Aorta (tissue), 5 donors: ENCODE results near the gene LHFPL3. TPM values are rescaled to one million over a fixed set of nuclear protein-coding genes. Genes with fewer than 3 reads are reported as not detected.

Experiments
- ATAC-seq: fragments of 200-7000 bp; cut with Tn5 transposase; one replicate; pipeline ENCODE4 v1.9.1; 2022; ENCODE audit warnings: moderate library complexity; ENCODE audit not compliant: low FRiP score
- DNase-seq, 2 donors: peaks; one replicate each; pipeline ENCODE4 v3.0.0-alpha.2; 2020
- H3K27ac ChIP-seq, 2 donors: one replicate each; pipeline ENCODE4 v1.5.1; 2013; ENCODE audit warnings: low read length in 2 of 2, mild to moderate bottlenecking in 2 of 2, moderate library complexity in 2 of 2, control low read depth in 1 of 2, inconsistent platforms in 1 of 2, low read depth in 1 of 2
- H3K27me3 ChIP-seq, 2 donors: one replicate each; pipeline ENCODE4 v1.6.1; 2013; ENCODE audit warnings: control low read depth in 1 of 2, low read length in 1 of 2, mild to moderate bottlenecking in 1 of 2, moderate library complexity in 1 of 2; ENCODE audit not compliant: insufficient read depth in 2 of 2, control insufficient read depth in 1 of 2
- H3K36me3 ChIP-seq, 2 donors: one replicate each; pipeline ENCODE4 v1.6.1; 2013; ENCODE audit warnings: control low read depth in 1 of 2, low read length in 1 of 2, mild to moderate bottlenecking in 1 of 2; ENCODE audit not compliant: insufficient read depth in 2 of 2, control insufficient read depth in 1 of 2
- H3K4me1 ChIP-seq, 2 donors: one replicate each; pipeline ENCODE4 v1.6.1; 2013; ENCODE audit warnings: low read length in 2 of 2, control low read depth in 1 of 2, mild to moderate bottlenecking in 1 of 2, moderate library complexity in 1 of 2; ENCODE audit not compliant: insufficient read depth in 2 of 2, control insufficient read depth in 1 of 2
- H3K4me3 ChIP-seq, 2 donors: one replicate each; pipeline ENCODE4 v1.5.1; 2013; ENCODE audit warnings: low read length in 2 of 2, control low read depth in 1 of 2, mild to moderate bottlenecking in 1 of 2
- H3K9me3 ChIP-seq: one replicate; pipeline ENCODE4 v1.6.1; 2013; ENCODE audit warnings: mild to moderate bottlenecking, low read length; ENCODE audit not compliant: control insufficient read depth
- WGBS, 2 donors: extraction: QIAGEN DNeasy Blood & Tissue Kit; methylation state at CpG; one replicate each; pipeline ENCODE4 v1.1.7; 2013; 5-methylcytosine and 5-hydroxymethylcytosine counted together
- intact Hi-C, 2 donors: fragments of 100-400 bp; cut with DNase I; formaldehyde crosslinking; loops; one replicate each; pipeline versions ENCODE4 v1.14.2 to v1.15.0; 2022
- polyA plus RNA-seq, 2 donors: library from polyadenylated mRNA; stranded (reverse); fragments of 200-250 nt; gene quantifications; one replicate each; pipeline ENCODE4 v1.2.3, GENCODE V29; 2013
- total RNA-seq, 2 donors: library from RNA; stranded (reverse); fragmentation: NEBNext Ultra II Directional; extraction: Animal tissue kit (Norgen Biotek cat#: 25700); gene quantifications; one replicate each; pipeline ENCODE4 v1.2.1, GENCODE V29; 2021
- donor health status: healthy with polysubstance abuse.
- donor health status: Bipolar disorder and iron deficiency.
- donor health status: DM: no; HTN: no; CAD: no.
- donor health status: DM: no; HTN: no; CAD: no.
- donor health status: DM: yes; HTN: yes; CAD: no.

LHFPL3 gene
- total and polyA plus RNA-seq, 4 donors = not detected

DNA sequence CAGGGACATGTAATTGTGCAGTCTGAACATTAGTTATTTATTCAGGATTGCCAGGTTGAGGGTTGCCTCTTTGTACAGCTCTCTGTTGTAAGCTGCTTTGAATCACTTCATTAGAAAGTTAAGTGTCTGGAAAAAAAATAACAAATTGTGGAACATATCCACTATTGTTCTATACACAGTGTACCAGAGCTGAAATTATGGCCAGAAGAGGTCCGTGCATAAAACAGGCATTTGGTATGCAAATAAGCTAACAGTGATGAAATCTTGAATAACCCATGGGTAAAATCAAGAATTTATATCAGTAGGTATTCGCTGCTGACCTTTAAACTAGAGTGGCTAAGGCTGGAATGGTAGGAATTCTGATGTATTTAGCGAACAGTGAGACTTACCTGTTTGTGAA, 152.1 kb downstream of the LHFPL3 start:
- peaks cover 2% of the 10 kb centered on the region for H3K9me3 ChIP-seq
- no peak for DNase-seq
- intact Hi-C loops = no loop called here
- 61 to 65% methylated on average over 3 of the region's 3 CpGs for WGBS, 2 donors
- H3K4me1 ChIP-seq = no peaks in the 10 kb centered on the region
- no peak overlapping the region for H3K4me3 ChIP-seq
- no peak overlapping the region for H3K27ac ChIP-seq
- H3K36me3 ChIP-seq = no peaks in the 10 kb centered on the region
- ATAC-seq = no peak
- peaks cover 0 to 4% of the 10 kb centered on the region in 2 donors for H3K27me3 ChIP-seq

GRCh38 chr7:104482362-104483037, 154.1 kb downstream of the LHFPL3 start:
- H3K27ac ChIP-seq = no peak overlapping the region
- ATAC-seq (no peak), DNase-seq (no peak)
- H3K36me3 ChIP-seq = no peaks in the 10 kb centered on the region
- H3K27me3 ChIP-seq = peaks cover 0 to 4% of the 10 kb centered on the region in 2 donors
- WGBS, 2 donors = 73 to 86% methylated on average over 6 of the region's 6 CpGs
- H3K4me1 ChIP-seq = no peaks in the 10 kb centered on the region
- intact Hi-C loops = no loop called here
- peaks cover 2% of the 10 kb centered on the region for H3K9me3 ChIP-seq
- H3K4me3 ChIP-seq = no peak overlapping the region

GRCh38 chr7:104486931-104487330, 158.5 kb downstream of the LHFPL3 start:
- Histone ChIP-seq H3K4me1 (no peaks in the 10 kb centered on the region), H3K27ac (no peak overlapping the region), H3K36me3 (no peaks in the 10 kb centered on the region), H3K9me3 (peaks cover 2% of the 10 kb centered on the region), H3K27me3 (peaks cover 0 to 2% of the 10 kb centered on the region in 2 donors), H3K4me3 (no peak overlapping the region)
- intact Hi-C loops = no loop called here
- ATAC-seq (no peak), DNase-seq (no peak)
- WGBS, 2 donors = 45 to 47% methylated on average over 1 of the region's 1 CpG

- H3K4me1 ChIP-seq = no peaks in the 10 kb centered on the region
- no peaks in the 10 kb centered on the region for H3K27me3 ChIP-seq
- 26 to 31% methylated on average over 1 of the region's 1 CpG for WGBS, 2 donors
- DNase-seq (no peak), ATAC-seq (no peak)
- intact Hi-C loops = no loop called here
- no peak overlapping the region for H3K27ac ChIP-seq
- H3K36me3 ChIP-seq = no peaks in the 10 kb centered on the region
- H3K4me3 ChIP-seq = no peak overlapping the region
- H3K9me3 ChIP-seq = peaks cover 2% of the 10 kb centered on the region
Measured at GRCh38 chr7:104487642-104488041, 159.2 kb downstream of the LHFPL3 start.

GRCh38 chr7:104497379-104497967, 169.1 kb downstream of the LHFPL3 start:
- peaks cover 1% of the 10 kb centered on the region for H3K9me3 ChIP-seq
- no peaks in the 10 kb centered on the region for H3K4me1 ChIP-seq
- no peak overlapping the region for H3K4me3 ChIP-seq
- ATAC-seq (no peak), DNase-seq (no peak)
- H3K36me3 ChIP-seq = no peaks in the 10 kb centered on the region
- no peaks in the 10 kb centered on the region for H3K27me3 ChIP-seq
- intact Hi-C loops = no loop called here
- WGBS, 2 donors = 62 to 65% methylated on average over 3 of the region's 3 CpGs
- no peak overlapping the region for H3K27ac ChIP-seq

- ATAC-seq (no peak), DNase-seq (no peak)
- intact Hi-C loops = no loop called here
- no peaks in the 10 kb centered on the region for H3K4me1 ChIP-seq
- no peak overlapping the region for H3K27ac ChIP-seq
- H3K27me3 ChIP-seq = no peaks in the 10 kb centered on the region
- H3K9me3 ChIP-seq = peaks cover 1% of the 10 kb centered on the region
- no peaks in the 10 kb centered on the region for H3K36me3 ChIP-seq
- 72 to 73% methylated on average over 5 of the region's 5 CpGs for WGBS, 2 donors
- no peak overlapping the region for H3K4me3 ChIP-seq
Measured at GRCh38 chr7:104499975-104500374, 171.6 kb downstream of the LHFPL3 start.

DNA sequence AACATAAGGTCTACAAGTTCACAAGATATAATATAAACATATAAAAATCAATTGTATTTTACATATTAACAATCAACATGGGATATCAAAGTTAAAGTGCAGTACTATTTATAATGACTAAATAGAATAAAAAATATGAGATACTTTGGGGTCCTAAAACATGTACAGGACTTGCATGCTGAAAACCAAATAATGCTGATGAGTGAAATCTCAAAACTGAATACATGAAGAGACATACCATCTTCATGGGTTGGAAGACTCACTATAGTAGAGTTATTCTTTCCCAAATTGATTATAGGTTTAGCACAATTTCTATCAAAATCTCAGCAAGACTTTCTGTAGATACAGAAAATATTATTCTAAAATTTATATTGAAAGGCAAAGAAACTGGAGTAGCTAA, 181.5 kb downstream of the LHFPL3 start:
- ATAC-seq (no peak), DNase-seq (no peak)
- H3K27me3 ChIP-seq = no peaks in the 10 kb centered on the region
- intact Hi-C loops = no loop called here
- H3K4me3 ChIP-seq = no peak overlapping the region
- no peak overlapping the region for H3K27ac ChIP-seq
- no peaks in the 10 kb centered on the region for H3K36me3 ChIP-seq
- H3K4me1 ChIP-seq = no peaks in the 10 kb centered on the region
- H3K9me3 ChIP-seq = peaks cover 2% of the 10 kb centered on the region

- H3K36me3 ChIP-seq = no peaks in the 10 kb centered on the region
- no peak overlapping the region for H3K27ac ChIP-seq
- H3K4me3 ChIP-seq = no peak overlapping the region
- no peaks in the 10 kb centered on the region for H3K27me3 ChIP-seq
- 50 to 51% methylated on average over 3 of the region's 3 CpGs for WGBS, 2 donors
- H3K9me3 ChIP-seq = no peaks in the 10 kb centered on the region
- no peak for DNase-seq
- no peaks in the 10 kb centered on the region for H3K4me1 ChIP-seq
- intact Hi-C loops = no loop called here
- ATAC-seq = no peak
Measured at GRCh38 chr7:104524853-104525252, 196.4 kb downstream of the LHFPL3 start.

DNA sequence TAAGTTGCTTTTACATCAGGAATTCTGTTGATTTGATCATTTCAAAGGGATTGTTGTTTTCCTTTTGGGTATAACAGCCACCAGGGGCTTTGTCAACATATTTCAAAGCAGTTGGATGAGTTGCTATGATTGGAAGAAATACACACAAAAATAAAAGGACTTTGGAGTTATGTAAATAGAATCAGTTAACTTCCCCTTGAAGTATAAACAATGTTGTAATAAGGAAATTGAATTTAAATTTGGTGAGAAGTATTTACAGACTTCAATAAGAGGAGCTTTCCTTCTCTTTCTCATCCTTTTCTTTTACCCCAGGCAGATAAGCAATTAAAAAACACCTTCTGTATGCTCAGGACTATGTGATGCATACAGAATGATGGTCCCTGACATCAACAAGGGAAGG, 199.7 kb downstream of the LHFPL3 start:
- H3K4me1 ChIP-seq = no peaks in the 10 kb centered on the region
- H3K4me3 ChIP-seq = no peak overlapping the region
- H3K27me3 ChIP-seq = no peaks in the 10 kb centered on the region
- no peak for ATAC-seq
- H3K9me3 ChIP-seq = no peaks in the 10 kb centered on the region
- no peaks in the 10 kb centered on the region for H3K36me3 ChIP-seq
- H3K27ac ChIP-seq = no peak overlapping the region
- intact Hi-C loops = no loop called here
- no peak for DNase-seq
